Measurements from ENCODE around the gene PRPF6.

GRCh38 chr20:64062276-64062595 lies 81.3 kb downstream of the PRPF6 start:
- TF ChIP-seq CTCF (IDR thresholded peaks at IDR 0.05) (no peak), ZFX (IDR thresholded peaks at IDR 0.05; ENCODE audit: borderline replicate concordance) (no peak)

All from 22Rv1 (cell line).